GM21737 (cell line): ENCODE data around the gene PLGRKT.
A peak's percentile ranks its signal among the peaks of the same experiment; 100 is the strongest.
"Not testable (repeated sequence)": the region's sequence is repeated elsewhere in the genome, so short reads cannot be mapped to it uniquely, and the experiment has no call there.

ENCODE experiments used
- ATAC-seq: cut with Tn5 transposase; IDR thresholded peaks from one replicate; pipeline ENCODE4 v1.9.1; 2021; ENCODE audit warnings: mild to moderate bottlenecking, moderate library complexity; ENCODE audit not compliant: unreplicated experiment

Gene PLGRKT

DNA sequence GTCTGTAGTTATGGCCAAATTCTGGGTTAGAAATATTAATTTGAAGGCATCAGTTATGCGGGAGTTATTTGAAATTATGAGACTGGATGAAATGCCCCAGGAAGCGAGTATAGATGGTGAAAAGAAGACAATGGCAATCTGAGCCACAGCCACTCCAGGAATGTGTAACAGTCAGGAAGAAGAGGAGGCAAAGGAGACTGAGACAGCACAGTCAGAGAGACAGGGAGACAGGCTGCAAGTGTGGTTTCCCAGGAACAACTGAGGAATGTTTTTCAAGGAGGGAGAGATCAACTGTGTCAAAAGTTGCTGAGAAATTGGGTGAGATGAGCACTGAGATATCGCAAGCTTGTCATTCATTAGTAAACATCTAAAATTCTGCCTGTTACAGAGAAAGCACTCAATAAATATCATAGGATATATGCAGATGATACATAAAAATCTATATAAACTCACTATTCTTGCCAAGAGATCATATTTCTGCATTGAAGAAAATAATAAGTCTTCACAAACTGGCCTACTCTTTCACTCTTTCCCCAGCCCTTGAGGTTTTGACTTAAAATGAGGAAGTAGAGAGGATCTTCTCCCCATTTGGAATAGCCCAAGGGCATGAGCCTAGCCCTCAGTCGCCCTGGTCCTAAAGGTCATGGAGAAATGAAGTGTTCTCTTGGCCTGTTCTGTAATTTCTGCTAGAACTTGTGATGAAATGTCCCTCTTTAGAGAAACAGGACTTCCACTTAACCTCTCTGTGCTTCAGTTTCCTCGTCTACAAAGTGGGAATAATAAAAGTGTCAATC lies 49.5 kb downstream of the PLGRKT start:
- ATAC-seq, result no peak

DNA sequence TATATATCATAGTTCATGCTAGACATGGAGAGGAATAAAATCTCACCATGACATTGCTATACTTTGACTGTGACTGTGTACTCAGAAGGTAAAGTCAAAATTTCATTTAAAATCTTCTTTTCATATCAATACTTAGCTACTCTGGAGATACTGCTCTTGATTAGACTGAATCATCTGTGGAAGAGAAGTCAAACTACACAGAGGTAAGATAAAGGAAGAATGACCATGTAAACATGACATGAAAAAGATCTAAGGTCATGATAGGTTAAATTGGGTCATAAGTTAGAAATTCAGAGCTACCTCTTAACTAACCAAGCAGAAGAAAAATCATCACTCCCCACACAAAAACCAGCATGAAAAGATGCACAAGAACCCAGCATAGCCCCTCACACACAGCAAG lies 53.3 kb downstream of the PLGRKT start:
- ATAC-seq, result no peak

DNA sequence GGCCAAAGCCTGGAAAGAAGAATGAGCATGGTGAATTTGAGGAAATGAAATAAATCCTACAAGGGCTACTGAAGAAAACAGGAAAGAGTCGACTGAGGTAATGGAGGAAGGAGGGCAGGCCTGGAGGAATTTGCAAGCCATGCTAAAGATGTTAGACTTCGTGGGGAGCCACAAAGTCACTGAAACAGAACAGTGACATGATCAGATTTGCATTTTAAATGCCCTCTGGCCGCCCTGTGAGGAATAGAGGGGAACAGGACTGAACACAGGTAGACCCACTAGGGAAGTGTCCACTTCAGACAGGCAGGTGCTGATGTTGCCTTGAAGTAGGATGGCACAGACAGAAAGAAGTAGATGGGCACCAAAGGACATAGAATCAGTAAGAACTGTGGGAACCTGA lies 55.2 kb downstream of the PLGRKT start:
- ATAC-seq, result no peak

DNA sequence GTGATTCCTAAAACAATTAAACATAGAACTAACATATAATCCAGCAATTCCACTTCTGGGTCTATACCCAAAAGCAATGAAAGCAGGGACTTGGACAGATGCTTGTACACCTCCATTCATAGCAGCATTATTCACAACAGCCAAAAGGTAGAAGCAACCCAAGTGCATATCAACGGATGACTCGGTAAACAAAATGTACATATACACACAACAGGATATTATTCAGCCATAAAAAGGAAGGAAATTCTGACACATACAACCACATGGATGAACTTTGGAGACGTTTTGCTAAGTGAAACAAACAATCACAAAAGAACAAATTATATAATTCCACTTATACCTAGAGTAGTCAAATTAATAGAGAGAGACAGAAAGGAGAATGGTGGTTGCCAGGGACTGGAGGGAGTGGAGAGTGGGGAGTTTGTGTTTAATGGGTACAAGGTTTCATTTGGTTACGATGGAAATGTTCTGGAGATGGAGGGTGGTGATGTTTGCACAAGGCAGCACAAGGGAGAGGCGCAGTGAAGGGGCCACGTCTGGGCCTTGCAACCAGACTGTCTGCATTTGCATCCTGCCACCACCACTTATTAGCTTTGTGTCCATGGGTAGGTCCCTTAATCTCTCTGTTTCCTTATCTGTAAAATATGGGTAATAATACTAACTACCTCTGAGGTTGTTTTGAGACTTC lies 61.8 kb downstream of the PLGRKT start:
- no peak for ATAC-seq

DNA sequence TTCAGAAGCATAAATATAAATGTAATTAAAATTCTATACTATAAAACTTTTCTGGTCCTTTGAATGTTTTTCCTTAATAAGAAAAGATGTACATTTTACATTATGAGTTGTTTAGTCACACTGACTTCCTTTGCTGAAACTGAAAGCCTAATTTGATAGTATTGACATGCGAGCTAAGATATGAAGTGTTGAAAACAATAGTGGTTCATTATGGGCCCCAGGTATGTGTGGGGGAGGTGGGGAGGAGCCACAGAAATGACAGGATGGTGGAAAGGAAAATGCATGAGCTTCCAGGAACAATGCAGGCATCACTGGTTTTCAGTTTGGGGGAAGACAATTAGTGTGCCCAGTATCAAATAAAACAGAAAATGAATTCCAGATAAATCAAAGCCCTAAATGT lies 62.6 kb downstream of the PLGRKT start:
- peak; percentile 77 for ATAC-seq

DNA sequence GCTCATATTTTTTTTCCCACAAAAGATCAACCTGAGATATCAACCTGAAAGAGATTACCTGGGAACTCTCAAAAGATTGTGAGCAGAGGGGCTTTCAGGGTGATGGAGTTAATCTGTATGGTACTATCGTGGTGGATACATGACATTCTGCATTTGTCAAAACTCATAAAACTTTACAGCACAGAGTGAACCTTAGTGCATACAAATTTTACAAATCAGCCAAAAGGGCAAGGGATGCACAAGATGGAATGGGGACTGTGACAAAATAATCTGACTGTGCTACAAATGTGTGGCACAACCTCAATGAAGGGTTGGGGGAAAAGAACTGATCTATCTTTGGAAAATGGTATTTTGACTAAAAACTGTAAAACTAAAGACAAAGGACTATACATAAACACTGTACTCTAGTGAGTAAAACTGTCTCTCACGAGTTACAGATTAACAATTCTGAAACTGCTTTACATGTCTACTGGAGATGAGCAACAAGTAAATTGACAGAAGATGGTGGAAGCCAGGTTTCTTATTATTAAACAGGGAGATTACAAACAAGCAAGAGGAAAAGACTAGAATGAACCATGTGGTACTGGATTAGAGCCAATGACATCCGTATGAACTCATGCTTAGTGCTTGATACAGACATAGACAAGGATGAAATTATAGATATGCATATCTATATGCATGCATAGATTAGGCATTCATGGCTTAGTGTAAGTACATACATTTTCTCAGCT lies 73.3 kb downstream of the PLGRKT start:
- peak; percentile 91 for ATAC-seq

DNA sequence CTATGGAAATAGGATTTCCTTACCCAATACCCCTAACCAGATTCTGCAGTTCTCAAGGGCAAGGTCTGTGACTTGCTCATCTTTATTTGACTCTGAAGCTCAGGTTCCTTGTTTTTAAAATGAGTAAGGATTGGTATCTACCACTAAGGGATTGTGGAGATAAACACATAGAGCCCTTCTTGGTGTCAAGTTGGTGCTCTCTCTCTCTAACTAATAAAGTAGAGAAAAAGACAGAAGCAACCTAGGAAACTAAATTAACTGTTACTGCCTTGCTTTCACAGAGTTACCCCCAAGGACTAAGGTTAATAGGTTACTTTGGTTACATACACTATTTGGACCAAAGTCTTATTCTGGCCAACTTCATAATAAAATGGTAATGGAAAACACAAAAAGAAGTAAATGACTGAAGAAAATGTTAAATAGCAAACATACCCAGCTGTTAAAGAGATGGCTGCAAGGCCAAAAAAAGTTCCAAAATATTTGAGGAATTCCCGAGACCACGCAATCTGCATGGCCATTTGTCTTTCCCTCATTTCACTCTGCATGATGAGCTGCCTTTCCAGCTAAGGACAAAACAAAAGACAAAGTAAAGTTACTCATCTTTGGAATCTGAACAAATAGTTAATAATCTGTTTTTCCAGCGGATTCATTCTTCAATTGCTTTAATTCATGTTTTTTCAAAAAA lies 76.3 kb downstream of the PLGRKT start:
- ATAC-seq, result no peak

DNA sequence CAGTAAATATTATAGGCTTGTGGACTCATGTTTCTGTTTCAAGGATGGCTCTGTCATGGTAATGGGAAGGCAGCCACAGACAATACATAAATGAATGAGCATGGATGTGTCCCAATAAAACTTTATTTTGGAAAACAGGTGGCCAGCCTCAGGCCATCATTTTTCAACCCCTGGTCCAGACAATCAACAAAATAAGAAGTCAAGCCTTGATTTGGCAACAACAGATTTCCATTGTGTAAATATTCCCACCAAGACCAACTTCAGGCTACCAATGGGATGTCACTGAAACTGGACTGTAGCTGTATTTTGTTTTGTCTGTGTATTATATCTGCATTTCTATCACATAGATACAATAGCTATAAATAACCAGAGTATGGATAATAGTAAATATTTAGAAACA lies 77.4 kb downstream of the PLGRKT start:
- no peak for ATAC-seq

DNA sequence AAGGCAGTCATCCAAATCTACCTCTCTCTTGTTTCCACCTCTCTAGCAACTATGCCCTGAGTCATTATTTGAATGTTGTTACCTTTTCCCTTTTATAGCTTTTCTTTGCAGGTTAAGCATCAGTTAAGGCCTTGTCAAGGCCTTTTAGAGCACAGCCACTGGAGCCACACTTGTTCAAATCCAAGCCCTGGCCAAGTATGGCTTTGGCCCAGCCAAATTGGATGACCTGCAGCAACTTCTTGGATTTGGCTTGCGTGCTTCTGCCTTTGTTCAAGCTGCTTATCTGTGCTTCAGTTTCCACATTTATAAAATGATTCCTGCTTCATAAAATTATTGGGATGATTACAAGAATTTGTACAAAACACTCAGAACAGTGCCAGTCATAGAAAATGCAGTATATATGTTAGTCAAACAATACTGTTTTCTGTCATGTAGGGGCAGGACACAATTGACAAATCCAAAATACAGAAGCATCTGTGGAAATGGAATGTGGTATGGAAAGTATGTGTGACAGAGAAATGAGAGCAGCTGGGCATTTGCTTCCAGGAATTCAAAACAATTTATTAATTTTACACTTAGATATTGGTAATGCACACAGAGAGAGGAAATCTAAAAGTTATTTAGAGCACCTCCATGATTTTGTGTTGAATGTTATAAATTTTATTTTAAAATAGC lies 80.2 kb downstream of the PLGRKT start:
- ATAC-seq, result no peak

DNA sequence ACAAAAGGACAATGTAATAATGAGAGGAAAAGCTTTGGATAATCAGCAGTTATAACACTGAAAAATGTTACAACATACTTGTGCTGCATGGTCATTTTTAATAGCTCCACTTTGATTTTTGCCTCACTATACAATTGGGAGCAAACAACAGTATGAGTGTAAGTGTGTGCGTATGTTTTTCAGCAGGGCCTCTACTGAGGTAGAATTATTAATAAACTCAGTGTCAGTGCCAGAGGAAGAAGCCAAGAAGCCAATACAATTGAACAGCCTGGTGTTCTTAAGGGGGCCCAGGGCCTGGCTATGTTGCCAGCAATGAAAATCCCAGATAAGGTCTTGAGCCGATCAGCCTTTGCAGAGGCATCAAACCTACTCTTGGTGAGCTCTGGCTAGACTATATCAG lies 81.9 kb downstream of the PLGRKT start:
- no peak for ATAC-seq

DNA sequence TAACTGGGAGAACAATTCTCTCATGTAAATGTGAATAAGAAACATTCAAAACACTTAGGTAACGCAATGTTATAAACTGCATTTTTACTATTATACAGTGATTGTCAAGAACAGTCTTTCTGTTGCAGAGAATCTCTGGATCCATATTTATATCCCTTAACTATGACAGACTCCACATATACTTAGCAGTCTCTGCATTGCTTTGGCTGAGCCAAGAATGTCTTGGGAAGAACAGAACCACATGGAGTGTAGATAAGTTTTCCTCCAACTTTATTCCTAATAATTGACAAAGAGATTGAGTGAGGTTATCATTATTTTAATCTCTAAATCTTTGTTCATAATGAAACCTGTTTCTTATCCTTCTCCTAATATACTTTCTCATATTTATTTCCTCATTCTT lies 82.5 kb downstream of the PLGRKT start:
- ATAC-seq, result no peak

DNA sequence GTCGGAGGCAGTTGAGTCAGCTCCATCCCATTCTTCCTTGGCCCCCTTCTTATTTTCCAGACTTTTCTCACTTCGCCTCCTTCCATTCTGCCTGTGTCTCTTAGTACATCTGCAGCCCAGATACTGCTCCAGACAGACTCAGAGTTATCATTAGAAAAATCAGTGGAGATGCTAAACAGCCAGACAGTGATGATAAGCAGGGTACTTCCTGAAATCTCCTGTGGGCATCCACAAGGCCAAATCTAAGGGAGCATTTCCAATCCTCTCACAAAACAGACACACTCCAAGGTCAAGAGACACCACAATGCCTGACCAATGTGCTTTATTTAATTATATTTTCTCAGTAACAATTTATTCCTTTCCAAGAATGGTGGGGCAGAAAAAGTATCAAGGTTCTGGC lies 83.5 kb downstream of the PLGRKT start:
- ATAC-seq, result no peak

DNA sequence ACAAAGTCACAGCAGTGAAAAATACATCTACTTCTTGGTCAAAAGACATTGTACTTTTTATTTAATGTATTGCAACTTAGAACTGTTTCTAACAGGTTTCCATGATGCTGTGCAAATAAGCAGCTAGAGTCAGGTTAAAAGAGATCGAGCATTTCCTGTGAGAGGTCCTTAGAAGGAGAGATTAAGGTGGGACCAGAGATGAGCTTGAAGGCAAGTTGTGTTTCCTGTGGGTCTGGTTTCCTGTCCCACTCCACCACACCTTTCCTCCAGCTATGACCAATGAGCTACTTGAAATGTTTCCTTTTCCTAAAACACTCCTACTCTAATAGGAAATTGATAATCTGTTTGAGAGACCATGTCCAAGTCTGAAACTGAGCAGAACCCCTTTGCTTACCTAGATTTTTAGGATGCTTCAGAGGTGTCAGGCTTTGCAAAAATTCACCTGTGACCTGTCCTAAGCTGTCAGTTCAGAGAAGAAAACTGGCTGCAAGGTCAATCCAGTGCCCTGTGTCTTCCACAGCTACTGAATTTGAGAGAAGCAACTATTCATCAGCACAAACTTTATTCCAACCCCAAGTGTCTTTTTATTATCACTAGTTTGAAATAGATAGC lies 85.0 kb downstream of the PLGRKT start:
- ATAC-seq, result no peak

DNA sequence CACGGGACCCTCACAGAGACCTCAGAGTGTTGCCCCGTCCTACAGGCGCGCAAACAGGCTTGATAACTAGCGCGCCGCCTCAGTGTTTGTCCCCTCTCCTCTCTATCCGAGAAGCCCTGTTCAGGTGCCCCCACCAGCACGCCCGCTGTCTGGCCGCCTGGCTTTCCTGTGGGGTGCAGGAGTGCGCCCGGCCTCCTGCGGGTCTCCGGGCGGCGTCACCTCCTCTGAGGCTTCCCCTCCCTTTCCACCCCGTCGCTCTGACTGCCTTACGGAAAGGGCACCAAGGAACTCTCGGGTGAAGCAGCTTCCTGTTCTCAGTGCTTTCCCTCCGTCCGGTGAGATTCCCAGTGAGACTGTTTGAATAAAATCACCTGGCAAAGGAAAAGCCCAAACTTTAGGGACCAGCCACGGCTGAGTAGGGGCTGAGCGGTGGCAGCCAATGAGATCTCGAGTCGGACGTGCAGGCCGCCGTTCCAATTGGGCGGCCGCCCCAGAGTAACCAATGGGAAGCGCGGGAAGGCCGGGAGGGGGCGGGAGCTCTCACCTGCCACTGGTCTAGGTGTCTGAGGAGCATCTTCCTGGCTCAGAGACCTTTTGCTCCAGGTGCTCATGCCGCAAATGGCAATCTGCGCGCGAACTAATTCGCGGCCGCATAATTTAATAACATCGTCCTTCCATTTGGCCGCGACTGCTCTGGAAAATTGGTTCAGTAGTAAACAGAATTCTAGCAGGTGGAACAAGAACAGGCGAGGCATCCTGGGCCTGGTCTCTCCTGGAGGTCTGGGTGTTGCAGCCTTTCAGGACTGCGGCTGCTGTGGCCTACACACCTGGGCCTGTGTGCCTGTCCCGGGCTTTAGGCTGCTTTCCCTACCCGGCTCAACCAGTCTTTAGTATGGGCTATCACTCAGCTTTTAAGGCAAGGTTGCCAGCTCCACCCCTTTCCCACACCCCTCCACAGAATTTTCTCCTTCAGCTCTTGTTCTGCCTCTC lies 98.4 kb downstream of the PLGRKT start, which contains the start of gene RLN1:
Gene RLN1, minus strand, starts transcription at position 885 of the 990 bp plus-strand sequence. Its CDS starts 130 bp downstream, at position 755.
- ATAC-seq, result peak; percentile 99

DNA sequence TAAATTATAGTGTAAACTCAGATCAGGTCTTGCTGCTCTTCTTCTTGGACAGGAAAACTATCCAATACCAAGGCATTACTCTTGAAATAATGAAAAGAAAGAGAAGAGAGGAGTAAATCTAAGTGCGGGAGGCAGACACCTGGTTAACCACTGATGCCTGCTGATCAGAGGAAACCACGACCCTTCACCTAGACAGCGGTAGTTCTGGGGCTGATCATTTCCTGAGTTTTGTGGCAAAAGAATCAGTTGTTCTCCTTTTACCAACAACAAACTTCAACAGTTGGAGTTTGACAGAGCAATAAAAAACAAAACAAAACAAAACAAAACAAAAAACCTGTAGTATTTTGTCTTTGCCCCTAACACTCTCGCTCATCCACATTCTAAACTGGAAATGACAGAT lies 101.0 kb downstream of the PLGRKT start:
- ATAC-seq, result no peak

DNA sequence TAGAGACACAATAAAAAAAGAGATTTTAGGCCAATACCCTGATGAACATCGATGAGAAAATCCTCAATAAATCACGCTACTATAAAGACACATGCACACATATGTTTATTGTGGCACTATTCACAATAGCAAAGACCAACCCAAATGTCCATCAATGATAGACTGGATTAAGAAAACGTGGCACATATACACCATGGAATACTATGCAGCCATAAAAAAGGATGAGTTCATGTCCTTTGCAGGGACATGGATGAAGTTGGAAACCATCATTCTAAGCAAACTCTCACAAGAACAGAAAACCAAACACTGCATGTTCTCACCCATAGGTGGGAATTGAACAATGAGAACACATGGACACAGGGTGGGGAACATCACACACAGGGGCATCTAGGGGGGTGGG lies 106.4 kb downstream of the PLGRKT start:
- not testable (repeated sequence) for ATAC-seq

DNA sequence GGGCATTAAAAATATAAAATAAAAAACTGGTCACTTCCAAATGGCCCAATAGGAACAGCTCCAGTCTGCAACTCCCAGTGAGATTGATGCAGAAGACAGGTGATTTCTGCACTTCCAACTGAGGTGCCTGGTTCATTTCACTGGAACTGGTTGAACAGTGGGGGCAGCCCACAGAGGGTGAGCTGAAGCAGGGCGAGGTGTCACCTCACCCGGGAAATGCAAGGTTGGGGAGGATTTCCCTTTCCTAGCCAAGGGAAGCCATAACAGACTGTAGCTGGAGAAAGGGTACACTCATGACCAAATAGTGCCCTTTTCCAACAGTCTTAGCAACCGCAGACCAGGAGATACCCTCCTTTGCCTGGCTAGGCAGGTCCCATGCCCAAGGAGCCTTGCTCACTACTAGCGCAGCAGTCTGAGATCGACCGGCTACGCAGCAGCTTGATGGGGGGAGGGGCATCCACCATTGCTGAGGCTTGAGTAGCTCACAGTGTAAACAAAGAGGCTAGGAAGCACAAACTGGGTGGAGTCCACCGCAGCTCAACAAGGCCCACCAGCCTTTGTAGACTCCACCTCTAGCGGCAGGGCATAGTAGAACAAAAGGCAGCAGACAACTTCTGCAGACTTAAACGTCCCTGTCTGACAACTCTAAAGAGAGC lies 110.7 kb downstream of the PLGRKT start:
- no peak for ATAC-seq

DNA sequence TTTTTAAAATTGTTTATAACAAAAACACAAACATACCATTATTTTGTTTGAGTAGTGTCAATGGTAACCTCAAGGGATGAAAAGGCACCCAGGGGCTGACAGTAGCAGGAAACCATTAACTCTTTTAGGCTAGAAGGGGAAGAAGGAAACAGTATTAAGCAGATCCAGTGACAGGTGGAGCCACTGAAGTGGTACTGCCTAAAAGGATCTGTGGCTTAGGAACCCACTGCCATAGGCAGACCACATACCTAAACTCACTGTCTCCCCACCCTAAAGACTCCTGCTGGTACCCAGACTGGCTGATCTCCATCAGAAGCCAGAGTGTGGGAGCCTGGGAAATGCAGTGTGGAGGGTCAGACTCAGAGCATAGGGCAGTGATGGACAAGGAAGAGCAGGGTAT lies 111.5 kb downstream of the PLGRKT start:
- no peak for ATAC-seq
